GM12878 (cell line): Measurements from ENCODE around the gene MYO16. TPM values are rescaled to one million over a fixed set of nuclear protein-coding genes. Genes with fewer than 3 reads are reported as not detected.

Experiments
- CREM ChIP-seq: IDR thresholded peaks from 2 replicates; pipeline ENCODE4 v1.6.1; 2014; ENCODE audit warnings: antibody characterized with exemption, low read depth
- HDGF ChIP-seq: fragments of 450-650 bp; IDR thresholded peaks from 2 replicates; pipeline ENCODE4 v1.6.1; 2016; ENCODE audit warnings: antibody characterized with exemption
- NR2C1 ChIP-seq: fragments of 450-650 bp; IDR thresholded peaks from 2 replicates; pipeline ENCODE4 v1.6.1; 2017; ENCODE audit warnings: antibody characterized with exemption, mild to moderate bottlenecking, moderate library complexity
- polyA plus RNA-seq, 11 experiments: library from polyadenylated mRNA; depleted of rRNA in 4 of 11; unstranded in 6 of 11; stranded (reverse) in 5 of 11; fragments of >200 nt; fragmentation: Nextera tagmentation in 4 of 11; fragmentation: Illumina TruSeq in 1 of 11; extraction: Ambion mirVana in 4 of 11; extraction: Trizol in 1 of 11; gene quantifications; 1 replicate in 1 of 11; 2 replicates in 10 of 11; pipeline versions ENCODE4 v1.2.1 to v1.2.3, GENCODE V29; 2011 to 2016; ENCODE audit warnings: inconsistent platforms in 2 of 11, missing spikeins in 2 of 11, low read depth in 1 of 11
- total RNA-seq, 4 experiments: library from RNA; depleted of rRNA in 3 of 4; stranded (reverse); fragments of >200 nt in 3 of 4; fragmentation: Illumina TruSeq in 1 of 4; extraction: Trizol in 1 of 4; gene quantifications; 2 replicates each; pipeline versions ENCODE4 v1.2.1 to v1.2.3, GENCODE V29; 2013 to 2021
- TF ChIP-seq, protein P1 (sequence below): IDR thresholded peaks from 2 replicates; pipeline ENCODE4 v1.6.1; 2012; ENCODE audit warnings: mild to moderate bottlenecking, low read depth, low read length
- TF ChIP-seq, protein P2 (sequence below): fragments of 150-350 bp; IDR thresholded peaks from 2 replicates; pipeline ENCODE4 v1.6.1; 2014; ENCODE audit warnings: mild to moderate bottlenecking, low read depth, low read length
- TF ChIP-seq, protein P3 (sequence below): fragments of 450-650 bp; IDR thresholded peaks from 2 replicates; pipeline ENCODE4 v1.6.1; 2017; ENCODE audit warnings: low read depth, mild to moderate bottlenecking, moderate library complexity

The MYO16 gene
- total and polyA plus RNA-seq, 10 of the 15 experiments (the other 5 are each of a cell fraction or from before 2014, with no cell fraction given): under 0.01 to 1.7 (median 0.05) TPM; not detected in 4

- TF ChIP-seq, protein P1, sequence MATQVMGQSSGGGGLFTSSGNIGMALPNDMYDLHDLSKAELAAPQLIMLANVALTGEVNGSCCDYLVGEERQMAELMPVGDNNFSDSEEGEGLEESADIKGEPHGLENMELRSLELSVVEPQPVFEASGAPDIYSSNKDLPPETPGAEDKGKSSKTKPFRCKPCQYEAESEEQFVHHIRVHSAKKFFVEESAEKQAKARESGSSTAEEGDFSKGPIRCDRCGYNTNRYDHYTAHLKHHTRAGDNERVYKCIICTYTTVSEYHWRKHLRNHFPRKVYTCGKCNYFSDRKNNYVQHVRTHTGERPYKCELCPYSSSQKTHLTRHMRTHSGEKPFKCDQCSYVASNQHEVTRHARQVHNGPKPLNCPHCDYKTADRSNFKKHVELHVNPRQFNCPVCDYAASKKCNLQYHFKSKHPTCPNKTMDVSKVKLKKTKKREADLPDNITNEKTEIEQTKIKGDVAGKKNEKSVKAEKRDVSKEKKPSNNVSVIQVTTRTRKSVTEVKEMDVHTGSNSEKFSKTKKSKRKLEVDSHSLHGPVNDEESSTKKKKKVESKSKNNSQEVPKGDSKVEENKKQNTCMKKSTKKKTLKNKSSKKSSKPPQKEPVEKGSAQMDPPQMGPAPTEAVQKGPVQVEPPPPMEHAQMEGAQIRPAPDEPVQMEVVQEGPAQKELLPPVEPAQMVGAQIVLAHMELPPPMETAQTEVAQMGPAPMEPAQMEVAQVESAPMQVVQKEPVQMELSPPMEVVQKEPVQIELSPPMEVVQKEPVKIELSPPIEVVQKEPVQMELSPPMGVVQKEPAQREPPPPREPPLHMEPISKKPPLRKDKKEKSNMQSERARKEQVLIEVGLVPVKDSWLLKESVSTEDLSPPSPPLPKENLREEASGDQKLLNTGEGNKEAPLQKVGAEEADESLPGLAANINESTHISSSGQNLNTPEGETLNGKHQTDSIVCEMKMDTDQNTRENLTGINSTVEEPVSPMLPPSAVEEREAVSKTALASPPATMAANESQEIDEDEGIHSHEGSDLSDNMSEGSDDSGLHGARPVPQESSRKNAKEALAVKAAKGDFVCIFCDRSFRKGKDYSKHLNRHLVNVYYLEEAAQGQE: no peak
- TF ChIP-seq HDGF (no peak), NR2C1 (no peak), CREM (no peak)
- TF ChIP-seq, protein P2, sequence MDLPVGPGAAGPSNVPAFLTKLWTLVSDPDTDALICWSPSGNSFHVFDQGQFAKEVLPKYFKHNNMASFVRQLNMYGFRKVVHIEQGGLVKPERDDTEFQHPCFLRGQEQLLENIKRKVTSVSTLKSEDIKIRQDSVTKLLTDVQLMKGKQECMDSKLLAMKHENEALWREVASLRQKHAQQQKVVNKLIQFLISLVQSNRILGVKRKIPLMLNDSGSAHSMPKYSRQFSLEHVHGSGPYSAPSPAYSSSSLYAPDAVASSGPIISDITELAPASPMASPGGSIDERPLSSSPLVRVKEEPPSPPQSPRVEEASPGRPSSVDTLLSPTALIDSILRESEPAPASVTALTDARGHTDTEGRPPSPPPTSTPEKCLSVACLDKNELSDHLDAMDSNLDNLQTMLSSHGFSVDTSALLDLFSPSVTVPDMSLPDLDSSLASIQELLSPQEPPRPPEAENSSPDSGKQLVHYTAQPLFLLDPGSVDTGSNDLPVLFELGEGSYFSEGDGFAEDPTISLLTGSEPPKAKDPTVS: no peak
- TF ChIP-seq, protein P3, sequence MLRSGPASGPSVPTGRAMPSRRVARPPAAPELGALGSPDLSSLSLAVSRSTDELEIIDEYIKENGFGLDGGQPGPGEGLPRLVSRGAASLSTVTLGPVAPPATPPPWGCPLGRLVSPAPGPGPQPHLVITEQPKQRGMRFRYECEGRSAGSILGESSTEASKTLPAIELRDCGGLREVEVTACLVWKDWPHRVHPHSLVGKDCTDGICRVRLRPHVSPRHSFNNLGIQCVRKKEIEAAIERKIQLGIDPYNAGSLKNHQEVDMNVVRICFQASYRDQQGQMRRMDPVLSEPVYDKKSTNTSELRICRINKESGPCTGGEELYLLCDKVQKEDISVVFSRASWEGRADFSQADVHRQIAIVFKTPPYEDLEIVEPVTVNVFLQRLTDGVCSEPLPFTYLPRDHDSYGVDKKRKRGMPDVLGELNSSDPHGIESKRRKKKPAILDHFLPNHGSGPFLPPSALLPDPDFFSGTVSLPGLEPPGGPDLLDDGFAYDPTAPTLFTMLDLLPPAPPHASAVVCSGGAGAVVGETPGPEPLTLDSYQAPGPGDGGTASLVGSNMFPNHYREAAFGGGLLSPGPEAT: no peak
These were observed 370.8 kb downstream of the MYO16 start (continued) for GRCh38 chr13:109000207-109000606.
